Suppressor macrophage treated with lipopolysaccharide for 1 hour (primary cell): Measurements from ENCODE around the gene ZNRF2.
"Not testable (repeated sequence)": the region's sequence is repeated elsewhere in the genome, so short reads cannot be mapped to it uniquely, and the experiment has no call there.

ENCODE experiments used
- DNase-seq, 3 donors: peaks; one replicate each; pipeline ENCODE4 v3.0.0-alpha.2; 2020 to 2022

Gene ZNRF2

DNA sequence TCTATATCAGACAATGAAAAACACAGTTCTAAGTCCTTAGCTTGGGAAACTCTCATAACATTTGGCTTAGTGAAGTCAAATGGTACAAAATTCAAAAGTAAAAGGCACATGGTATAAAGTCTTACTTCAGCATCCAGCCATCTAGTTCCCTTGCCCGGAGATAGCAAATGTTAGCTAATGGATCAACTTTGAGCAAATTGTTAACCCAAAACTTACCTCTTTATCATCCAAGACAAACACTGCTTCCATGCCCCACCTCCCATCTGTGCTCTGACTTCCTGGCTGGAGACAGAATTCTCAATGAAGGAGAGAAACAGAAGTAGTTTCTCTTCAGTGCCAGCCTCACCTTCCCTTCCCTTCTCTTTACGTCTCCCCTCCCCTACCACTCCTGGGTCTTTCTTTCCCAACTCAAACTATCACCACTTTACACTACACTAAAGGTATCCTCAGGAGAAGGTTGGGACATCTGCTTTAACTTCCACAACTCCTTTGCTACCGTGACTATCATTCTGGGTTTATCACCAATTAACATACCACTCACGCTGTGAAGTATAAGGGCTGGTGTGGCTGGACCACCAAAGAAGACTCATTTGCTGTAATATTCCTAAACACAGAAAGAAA, 21.2 kb upstream of the ZNRF2 start:
- DNase-seq, result no peak

DNA sequence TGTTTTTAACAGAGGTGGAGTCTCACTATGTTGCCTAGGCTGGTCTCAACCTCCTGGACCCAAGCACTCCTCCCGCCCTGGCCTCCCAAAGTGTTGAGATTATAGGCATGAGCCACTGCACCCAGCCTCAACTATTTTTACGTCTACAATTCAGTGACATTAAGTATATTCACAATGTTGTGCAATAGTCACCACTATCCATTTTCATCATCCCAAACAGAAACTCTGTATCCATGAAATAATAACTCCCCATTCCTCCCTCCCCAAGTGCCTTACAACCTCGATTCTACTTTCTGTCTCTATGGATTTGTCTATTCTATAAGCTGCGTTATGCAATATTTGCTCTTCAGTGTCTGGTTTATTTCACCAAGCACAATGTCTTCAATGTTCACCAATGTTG, 20.3 kb upstream of the ZNRF2 start:
- DNase-seq, result no peak

DNA sequence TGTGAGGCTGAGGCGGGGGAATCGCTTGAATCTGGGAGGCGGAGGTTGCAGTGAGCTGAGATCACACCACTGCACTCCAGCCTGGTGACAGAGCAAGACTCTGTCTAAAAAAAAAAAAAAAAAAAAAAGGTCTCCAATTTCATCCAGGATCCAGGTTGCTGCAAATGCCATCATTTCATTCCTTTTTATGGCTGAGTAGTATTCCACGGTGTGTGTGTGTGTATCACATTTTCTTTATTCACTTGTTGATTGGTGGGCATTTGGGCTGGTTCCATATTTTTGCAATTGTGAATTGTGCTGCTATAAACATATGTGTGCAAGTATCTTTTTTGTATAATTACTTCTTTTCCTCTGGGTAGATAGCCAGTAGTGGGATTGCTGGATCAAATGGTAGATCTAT, 19.2 kb upstream of the ZNRF2 start:
- DNase-seq, result not testable (repeated sequence)

DNA sequence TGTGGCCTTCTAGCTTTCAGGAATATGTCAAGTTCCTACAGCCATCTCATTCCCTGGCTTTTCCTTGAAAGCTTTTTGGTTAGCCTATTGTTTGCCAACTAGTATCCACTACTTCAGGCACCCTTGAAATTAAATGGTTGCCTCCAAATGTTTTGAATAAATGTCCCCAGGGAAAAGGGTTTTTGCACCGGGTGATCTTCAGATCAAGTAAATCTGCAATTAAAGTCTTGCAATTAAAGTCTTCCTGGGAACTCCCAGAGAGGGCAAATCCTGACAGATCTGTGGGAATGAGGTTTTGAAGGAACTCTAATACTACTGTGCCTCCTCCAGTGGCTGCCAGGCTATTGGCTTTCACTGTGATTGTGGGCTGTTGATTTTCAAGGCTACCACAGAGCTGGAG, 17.7 kb upstream of the ZNRF2 start:
- no peak for DNase-seq

DNA sequence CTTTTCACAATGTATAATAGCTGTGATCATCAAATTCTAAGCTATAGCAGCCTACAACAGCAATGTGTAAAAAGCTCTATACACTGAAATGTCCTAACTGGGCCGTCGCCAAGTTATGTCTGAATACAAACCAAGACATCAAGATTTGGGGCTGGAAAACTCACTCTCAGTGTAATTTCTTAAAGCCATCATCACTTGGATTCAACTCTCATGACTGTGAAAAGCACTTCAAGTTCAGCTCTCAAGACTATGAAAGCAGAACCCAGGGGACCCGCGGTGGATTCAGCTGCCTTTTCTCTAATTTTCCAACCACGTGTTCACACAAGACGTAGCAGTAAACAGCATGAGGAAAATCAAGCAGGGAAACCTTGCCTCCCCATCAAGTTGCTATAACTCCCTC, 15.8 kb upstream of the ZNRF2 start:
- DNase-seq, result no peak

DNA sequence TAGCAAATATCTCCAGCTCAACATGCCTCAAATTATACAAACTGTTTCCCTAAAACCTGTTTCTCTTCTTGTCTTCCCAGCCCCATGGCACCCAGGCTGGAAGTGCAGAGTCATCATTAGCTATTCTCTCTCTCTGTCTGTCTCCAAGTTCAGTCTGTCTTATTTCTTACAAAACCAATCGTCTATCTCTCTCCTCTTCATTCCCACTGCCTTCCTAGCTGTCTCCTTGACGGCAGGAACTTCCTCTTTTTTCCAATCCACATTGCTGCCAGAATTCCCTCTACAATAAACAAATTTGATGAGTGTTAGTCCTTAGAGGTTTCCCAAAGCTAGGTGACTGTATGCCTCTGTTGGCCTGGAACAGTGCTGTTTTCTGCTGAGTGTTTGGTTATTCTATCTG, 14.9 kb upstream of the ZNRF2 start:
- DNase-seq, result no peak

DNA sequence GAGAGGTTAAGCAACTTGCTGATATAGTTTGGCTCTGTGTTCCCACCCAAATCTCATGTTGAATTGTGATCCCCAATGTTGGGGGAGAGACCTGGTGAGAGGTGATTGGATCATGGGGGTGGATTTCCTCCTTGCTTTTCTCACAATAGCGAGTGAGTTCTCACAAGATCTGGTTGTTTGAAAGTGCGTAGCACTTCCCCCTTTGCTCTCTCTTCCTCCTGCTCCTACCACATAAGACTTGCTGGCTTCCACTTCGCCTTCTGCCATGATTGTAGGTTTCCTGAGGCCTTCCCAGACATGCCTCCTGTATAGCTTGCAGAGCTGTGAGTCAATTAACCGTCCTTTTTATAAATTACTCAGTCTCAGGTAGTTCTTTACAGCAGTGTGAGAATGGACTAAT, 13.5 kb upstream of the ZNRF2 start:
- peak; percentile 42 to 50 (median 43) for DNase-seq

DNA sequence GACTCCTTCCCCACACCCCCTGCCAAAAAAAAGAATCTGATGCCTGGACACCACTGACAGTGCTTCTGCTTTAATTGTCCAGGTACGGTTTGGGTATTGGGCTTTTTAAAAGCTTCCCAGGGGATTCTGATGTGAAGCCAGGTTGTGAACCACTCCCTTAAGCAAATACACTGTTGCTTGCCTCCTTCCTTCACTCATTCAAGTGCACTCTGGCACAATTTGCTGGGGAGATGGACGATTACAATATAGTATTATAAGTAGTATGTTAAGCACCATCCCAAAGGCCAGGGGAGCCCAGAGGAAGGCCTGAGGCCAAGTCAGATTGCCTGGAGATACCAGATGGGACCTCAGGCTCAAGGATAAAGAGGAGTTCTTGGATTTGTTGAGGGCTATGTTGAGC, 12.3 kb upstream of the ZNRF2 start:
- no peak for DNase-seq

DNA sequence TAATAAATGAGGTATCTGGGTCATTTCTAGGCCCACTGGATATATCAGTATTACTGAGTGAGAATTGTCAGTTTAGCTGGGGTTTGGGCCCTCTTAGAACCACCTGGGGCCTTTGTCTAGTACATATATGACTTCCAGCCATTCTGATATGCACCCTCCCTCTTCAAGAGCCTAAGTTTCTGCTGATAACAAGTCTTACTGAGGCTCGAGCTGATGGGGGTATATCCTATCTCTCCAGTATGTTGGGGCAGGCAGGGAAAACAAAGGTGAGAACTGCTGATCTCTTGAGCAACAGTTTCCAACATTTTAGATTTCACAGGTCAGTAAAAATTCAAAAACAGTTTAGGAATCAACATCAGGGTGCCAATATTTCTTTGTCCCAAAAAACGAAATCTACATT, 10.8 kb upstream of the ZNRF2 start:
- no peak for DNase-seq

DNA sequence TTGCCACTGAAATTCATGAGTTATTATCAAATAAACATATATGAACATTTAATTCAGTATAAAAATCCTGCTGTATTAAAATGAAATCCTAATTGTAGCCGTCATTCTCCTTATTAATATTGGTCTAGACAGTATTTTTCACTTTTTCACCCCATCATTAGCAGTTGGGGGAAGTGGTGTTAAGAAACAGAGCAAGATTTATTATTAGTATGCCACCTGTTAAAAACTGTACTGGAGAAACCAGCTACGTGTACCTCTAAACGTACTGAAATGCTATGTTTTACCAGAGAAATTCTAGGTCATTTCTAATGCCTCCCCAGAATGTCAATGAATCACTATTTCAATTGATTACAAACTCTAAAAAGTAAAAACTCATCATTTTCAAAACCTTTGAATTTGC, 9.8 kb upstream of the ZNRF2 start:
- no peak for DNase-seq

DNA sequence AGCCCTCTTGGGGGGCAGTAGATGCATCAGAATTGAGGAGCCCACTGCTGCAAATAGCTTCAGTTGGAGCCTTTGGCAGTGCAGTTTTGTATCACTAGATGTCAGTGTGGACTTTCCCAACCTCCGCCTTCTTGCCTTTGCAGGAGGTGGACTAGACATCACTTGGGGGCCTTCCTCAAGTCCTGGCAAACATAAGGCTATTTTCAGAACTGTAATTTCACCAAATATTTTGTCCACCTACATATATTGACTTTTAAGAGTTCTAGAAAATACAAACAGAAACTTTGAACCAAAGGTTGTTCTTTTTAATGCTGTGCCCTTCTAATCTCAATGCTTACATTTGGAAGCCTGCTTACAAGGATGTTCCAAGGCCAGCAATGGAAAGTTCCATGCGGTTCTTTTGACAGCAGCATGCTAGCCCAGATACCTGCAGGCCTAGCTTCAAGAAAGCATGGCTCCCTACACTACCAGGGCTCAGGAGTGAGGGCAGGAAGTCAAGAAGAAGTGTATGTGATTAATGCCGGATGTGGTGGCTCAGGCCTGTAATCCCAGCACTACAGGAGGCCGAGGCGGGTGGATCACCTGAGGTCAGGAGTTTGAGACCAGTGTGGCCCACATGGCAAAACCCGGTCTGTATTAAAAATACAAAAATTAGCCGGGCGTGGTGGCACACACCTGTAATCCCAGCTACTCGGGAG, 8.0 kb upstream of the ZNRF2 start:
- DNase-seq, result peak; percentile 64 to 73 (median 66)

DNA sequence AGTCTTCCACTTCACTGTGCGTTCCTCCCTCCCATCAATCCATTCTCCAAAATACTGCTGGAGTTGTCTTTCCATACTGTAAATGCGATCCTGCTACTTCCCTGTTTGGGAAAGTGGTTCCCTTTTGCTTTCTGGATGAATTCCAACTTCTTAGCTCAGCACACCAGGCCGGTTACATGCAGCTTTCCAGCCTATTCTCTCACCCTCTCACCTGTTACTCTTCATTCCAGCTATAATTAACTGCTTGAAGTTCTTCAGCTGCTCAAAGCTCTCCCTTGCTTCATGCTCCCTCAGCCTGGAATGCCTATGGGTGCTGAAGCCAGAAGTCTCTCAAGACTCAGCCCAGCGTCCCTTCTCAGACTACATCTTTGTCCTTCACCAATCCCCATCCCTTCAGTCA, 6.0 kb upstream of the ZNRF2 start:
- peak; percentile 62 to 76 (median 65) for DNase-seq

DNA sequence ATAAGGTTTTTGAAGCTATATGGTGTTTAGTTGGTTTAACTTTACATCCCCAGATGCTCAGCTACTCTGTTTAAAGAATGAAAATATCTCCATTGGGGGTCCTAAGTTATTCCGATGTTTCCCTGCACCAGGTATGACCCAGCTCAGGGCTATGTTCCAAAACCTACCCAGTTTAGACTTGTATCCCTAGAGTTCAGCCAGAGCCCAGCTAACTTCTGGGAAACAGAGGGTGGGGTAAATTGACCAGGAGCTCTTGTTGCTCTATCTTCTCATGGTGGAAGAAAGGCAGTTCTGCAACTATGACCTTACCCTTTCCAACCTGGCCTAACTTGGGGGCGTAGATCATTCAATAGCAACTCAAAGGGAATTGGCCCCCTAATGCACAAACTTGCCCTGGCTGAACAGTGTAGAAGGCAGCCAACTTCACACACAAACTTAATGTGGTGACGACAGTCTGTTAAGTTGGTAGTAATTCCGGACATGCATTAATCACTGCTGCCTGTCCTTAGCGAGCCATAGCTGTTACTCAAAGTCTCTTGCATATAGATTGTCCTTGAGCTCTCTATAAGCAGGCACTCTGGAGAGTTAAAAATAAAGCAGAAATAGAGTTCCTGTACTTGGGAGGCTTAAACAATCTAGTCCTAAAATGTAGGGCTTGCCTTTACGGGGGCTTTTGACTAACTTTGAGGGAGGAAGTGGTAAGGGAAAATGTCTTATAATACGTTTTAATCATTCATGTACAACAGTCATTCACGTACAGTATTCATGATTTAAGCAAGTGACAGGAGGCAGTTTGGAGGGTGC, 5.3 kb upstream of the ZNRF2 start:
- DNase-seq, result peak; percentile 30 to 66 (median 56)

DNA sequence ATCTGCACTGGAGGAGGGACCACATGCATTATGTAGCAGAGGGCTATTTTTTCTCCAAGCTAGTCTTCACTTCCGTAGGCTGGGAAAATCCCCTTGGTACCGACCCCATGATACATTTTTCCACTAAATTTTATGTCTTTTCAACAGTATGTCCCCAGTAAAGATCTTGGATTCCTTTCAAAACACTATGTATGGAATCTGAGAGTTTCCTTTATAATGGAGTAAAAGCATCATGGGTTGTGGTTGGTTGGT, 4.8 kb upstream of the ZNRF2 start:
- DNase-seq, result peak in 1 of 3 donors; percentile 37

DNA sequence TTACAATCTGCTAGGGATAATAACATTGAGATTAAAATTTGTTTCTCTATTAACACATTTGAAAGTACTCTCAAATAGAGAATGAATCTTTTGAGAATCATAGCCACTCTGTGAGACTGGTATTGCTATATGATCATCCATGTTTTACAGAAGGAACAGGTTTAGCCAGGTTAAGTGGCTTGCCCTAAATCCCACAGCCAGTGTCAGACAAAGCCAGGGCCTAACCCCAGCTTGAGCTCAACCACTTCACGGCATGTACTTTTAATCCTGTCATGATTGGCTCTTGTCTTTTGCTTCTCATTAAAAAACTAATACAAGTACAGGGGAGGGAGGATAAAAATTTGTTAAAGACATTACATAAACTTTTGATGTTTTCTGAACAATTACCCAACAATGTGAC, 3.8 kb upstream of the ZNRF2 start:
- no peak for DNase-seq

DNA sequence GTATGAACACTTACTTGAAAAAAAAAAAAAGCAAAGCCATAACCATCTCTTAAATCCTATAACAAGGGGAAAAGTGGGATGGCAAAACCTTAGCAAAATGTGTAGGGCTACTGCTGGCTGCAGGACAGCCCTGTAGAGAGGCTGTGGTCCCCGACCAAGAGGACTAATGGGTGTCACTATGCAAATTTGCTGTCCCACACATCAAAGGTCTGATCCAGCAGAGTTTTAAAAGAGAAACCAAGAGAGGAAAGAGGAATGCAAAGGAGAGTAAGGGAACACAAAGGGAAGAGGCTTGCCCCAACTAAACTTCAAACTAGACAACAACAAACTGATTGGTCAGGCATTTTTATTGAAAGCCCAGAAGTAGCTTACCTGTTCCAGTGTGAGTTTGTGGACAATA, 3.1 kb upstream of the ZNRF2 start:
- no peak for DNase-seq

DNA sequence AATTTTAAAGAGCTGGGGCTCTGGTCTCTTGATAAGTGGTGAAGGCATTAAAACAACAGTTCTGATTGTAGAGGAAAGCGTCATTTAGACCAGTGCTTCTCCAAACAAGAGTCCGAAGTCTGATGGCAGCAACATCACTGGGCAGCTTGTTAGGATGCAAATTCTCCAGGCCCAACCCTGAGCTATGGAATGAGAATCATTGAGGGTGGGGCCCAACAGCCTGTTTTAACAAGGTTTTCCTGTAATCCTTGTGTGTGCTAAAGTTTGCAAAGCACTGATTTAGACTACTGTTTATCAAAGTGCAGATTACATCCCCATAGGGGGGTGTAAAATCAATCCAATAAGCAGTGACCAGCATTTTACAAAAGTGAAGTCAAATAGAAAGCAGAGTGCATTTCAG, 2.6 kb upstream of the ZNRF2 start:
- DNase-seq, result no peak

DNA sequence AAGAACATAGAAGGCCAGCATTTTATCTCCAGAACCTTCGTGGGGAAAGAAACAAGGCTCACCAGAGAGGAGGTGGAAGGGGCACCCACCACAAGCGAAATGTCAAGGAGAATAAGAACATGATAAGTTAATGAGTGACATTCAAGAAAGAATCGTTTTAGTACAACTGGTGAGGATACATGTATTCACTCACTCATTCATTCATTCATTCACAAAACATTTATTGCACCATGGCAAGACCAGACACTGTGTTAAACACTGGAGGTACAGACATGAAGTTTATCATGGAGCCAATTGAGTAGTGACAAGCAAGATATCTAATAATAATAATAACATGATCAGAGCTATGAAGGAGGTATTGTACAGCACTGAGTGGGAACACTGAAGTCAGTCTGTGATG, 1.7 kb upstream of the ZNRF2 start:
- DNase-seq, result no peak

DNA sequence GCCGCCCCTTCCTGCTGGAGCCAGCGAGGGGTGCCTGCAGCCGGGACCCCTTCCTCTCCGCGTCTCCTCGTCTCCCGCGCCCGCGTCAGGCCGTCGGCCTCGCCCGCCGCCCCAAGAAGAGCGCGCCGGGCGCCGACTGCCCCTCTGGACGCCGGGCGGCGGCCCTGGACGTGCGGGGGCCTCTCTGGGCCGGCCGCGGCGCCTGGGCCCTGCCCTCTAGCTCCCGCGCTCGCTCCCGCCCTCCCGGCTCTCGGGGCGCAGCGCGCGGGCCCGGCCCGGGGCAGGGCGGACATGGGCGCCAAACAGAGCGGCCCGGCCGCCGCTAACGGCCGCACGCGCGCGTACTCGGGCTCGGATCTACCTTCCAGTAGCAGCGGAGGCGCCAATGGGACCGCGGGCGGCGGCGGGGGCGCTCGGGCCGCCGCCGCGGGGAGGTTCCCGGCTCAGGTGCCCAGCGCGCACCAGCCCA, 704 bp downstream of the ZNRF2 start:
- DNase-seq, result peak in 1 of 3 donors; percentile 62

DNA sequence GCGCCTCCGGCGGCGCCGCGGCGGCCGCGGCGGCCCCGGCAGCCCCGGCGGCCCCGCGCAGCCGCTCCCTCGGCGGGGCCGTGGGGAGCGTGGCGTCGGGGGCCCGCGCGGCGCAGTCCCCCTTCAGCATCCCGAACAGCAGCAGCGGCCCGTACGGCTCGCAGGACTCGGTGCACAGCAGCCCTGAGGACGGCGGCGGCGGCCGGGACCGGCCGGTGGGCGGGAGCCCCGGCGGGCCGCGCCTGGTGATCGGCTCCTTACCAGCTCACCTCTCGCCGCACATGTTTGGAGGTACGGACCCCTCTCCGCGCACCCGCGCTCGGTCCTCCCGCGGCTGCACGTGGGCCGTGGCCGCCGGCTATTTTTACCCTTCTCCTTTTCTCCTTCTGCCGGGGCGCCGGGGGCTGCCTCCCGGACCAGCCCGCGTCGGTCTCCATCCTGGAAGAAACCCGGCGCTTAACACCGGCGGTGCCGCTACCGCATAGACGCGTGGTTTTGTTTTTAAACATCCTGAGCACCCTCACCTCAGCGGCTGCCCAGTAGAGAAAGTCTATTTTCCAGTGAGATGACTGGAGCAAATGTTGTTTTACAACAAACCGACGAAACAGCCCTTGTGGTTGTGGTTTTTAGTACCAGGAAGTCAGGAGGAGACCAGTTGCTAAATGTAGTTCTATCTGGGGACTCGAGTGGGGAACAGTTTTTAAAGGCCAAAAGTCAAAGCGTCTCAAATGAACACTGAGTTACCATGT, 1.3 kb downstream of the ZNRF2 start:
- peak; percentile 65 to 80 (median 76) for DNase-seq

DNA sequence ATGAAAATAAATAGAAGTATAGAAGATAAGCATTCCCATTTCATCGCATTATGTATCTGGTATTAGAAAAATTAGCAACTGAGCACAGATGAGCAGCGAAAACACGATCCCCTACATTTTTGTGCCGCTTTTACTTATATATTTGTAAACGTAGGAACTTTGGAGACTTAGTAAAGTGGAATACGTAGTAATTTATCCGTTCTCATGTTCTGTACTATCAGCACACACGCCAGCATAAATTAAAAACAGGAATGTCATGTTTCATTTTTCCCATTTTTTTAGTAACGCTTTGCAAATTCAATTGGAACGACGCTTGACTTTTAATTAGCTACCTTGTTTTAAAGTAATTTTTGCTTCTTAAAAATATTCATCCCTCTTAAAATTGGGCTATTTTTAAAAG, 2.4 kb downstream of the ZNRF2 start:
- DNase-seq, result no peak

DNA sequence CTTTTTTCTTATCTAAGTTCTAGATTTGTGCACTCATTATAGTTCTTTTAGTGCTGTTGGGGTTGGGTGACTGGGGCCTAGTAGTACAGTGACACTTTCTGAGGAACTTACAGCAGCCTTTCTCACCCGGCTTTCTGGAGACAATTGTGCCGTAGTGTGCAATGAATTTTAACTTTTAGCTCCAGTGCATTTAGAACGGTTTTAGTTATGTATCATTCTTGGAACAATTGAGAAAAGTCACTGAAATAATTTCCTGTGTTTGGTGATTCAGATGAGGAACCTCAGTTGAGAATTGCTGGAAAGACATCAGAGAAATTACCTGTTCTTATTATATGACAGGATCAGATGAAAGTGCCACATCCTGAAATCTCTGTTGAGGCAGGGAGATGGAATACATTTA, 3.2 kb downstream of the ZNRF2 start:
- peak; percentile 12 to 46 (median 39) for DNase-seq

DNA sequence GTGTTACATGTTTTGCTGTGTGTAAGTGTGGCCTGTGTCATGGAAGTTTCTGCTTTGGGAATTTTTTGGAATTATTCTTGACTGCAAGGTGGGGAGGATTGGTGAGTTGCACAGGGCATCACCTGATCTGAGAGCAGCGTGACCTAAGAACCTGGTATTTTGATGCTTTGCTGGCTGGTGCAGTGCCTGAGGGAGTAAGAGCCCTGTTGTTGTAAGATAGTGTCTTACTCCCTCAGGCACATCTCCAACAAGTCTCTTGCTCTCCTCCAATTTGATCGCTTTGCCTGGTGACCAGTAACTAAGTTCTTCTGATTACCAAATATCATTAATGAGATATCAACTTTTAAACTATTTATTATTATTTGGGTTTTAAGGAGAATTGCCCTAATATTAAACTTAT, 5.2 kb downstream of the ZNRF2 start:
- DNase-seq, result not testable (repeated sequence)

DNA sequence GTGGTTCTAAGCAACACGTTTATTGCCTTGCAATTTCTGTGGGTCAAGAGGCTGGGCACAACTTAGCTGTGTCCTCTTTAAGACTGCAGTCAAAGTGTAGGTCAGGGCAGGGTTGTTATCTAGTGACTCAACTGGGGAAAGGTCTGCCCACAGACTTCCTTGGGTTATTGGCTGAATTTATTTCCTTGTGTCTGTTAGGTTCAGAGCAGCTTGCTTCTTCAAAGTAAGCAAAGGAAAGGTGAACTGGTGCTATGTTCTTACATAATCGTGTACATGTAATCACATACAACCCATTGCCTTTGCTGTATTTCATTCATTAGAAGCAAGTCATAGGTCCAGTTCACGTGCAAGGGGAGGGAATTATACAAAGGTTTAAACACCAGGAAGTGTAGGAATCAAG, 5.9 kb downstream of the ZNRF2 start:
- DNase-seq, result peak; percentile 45 to 57 (median 48)
